NCI-H146 (cell line): ENCODE measurements around the gene RNU1-2.
"Not testable (repeated sequence)": the region's sequence is repeated elsewhere in the genome, so short reads cannot be mapped to it uniquely, and the experiment has no call there.

Experiments
- DNase-seq: peaks from one replicate; lab custom pipeline; 2025; lab: John Stamatoyannopoulos, UW

The RNU1-2 gene

GRCh38 chr1:16907870-16908758, 12.3 kb downstream of the RNU1-2 start:
- DNase-seq = no peak

- peak; percentile 28 for DNase-seq
Observed at GRCh38 chr1:16911851-16912721, 16.3 kb downstream of the RNU1-2 start.

- DNase-seq = not testable (repeated sequence)
Observed at GRCh38 chr1:16912742-16913141, 17.0 kb downstream of the RNU1-2 start.

- no peak for DNase-seq
Observed at GRCh38 chr1:16913181-16913832, 17.5 kb downstream of the RNU1-2 start.

GRCh38 chr1:16913833-16914662, 18.3 kb downstream of the RNU1-2 start:
- peak; percentile 93 for DNase-seq

- DNase-seq = not testable (repeated sequence)
Observed at GRCh38 chr1:16914928-16915626, 19.3 kb downstream of the RNU1-2 start.

- no peak for DNase-seq
Observed at GRCh38 chr1:16915627-16915973, 19.8 kb downstream of the RNU1-2 start.

- DNase-seq = not testable (repeated sequence)
Observed at GRCh38 chr1:16916036-16916880, 20.5 kb downstream of the RNU1-2 start.

- DNase-seq = no peak
Observed at GRCh38 chr1:16918371-16918770, 22.6 kb downstream of the RNU1-2 start.

- DNase-seq = not testable (repeated sequence)
Observed at GRCh38 chr1:16918936-16919665, 23.3 kb downstream of the RNU1-2 start.

- DNase-seq = no peak
Observed at GRCh38 chr1:16920951-16921350, 25.2 kb downstream of the RNU1-2 start.

GRCh38 chr1:16921391-16922185, 25.8 kb downstream of the RNU1-2 start, which contains the start of gene CROCC:
Gene CROCC, plus strand, starts transcription at chr1:16921931. Its CDS starts 88 bp downstream, at chr1:16922019.
- DNase-seq = peak; percentile 48

GRCh38 chr1:16922466-16922865, 26.7 kb downstream of the RNU1-2 start:
- no peak for DNase-seq

GRCh38 chr1:16922885-16923431, 27.2 kb downstream of the RNU1-2 start:
- DNase-seq = peak; percentile 13

GRCh38 chr1:16924216-16924918, 28.6 kb downstream of the RNU1-2 start:
- no peak for DNase-seq

- no peak for DNase-seq
Observed at GRCh38 chr1:16924919-16925477, 29.2 kb downstream of the RNU1-2 start.
